NCI-H345 treated with DMSO at 0.1 percent for 48 hours (cell line): Measurements from ENCODE around the gene FMN1.
A peak's percentile ranks its signal among the peaks of the same experiment; 100 is the strongest.

Experiments used
- DNase-seq: peaks from one replicate; lab custom pipeline; 2025; ENCODE audit not compliant: unreplicated experiment; lab: John Stamatoyannopoulos, UW

FMN1 gene

DNA sequence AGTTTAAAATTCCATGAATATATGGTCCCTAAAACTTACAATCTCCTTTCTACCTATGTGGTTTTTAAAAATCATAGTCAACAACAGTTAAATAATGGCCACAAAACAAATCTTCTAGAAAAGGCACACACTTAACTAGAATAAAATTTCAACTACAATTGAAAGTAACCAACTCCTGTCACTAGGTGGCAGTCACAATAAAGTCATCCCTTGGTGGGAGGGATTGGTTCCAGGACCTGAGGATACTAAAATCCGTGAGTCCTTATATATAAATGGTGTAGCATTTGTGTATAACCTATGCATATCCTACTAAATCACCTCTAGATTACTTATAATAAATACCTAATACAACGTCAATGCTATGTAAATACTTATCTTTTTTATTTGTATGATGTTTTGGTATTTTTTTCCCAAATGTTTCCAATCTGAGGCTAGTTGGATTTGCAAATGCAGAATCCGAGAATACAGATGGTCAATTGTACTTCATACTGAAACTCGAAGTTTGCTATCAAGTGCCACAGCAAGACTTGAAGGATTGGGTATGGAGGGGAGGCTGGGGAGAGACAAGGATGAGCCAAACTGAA lies 172.6 kb downstream of the FMN1 start:
- peak; percentile 13 for DNase-seq

DNA sequence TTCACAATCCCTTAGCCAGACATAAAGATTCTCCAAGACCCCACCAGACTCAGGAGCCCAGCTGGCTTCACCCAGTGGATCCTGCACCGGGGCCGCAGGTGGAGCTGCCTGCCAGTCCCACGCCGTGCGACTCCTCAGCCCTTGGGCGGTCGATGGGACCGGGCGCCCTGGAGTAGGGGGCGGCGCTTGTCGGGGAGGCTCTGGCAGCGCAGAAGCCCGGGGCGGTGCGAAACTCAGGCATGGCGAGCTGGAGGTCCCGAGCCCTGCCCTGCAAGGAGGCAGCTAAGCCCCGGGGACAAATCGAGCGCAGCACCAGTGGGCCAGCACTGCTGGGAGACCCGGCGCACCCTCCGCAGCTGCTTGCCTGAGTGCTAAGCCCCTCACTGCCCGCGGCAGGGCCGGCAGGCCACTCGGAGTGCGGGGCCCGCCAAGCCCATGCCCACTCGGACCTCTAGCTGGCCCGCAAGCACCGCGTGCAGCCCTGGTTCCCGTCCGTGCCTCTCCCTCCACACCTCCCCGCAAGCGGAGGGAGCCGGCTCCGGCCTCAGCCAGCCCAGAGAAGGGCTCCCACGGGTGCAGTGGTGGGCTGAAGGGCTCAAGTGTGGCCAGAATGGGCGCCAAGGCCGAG lies 175.0 kb downstream of the FMN1 start:
- no peak for DNase-seq

DNA sequence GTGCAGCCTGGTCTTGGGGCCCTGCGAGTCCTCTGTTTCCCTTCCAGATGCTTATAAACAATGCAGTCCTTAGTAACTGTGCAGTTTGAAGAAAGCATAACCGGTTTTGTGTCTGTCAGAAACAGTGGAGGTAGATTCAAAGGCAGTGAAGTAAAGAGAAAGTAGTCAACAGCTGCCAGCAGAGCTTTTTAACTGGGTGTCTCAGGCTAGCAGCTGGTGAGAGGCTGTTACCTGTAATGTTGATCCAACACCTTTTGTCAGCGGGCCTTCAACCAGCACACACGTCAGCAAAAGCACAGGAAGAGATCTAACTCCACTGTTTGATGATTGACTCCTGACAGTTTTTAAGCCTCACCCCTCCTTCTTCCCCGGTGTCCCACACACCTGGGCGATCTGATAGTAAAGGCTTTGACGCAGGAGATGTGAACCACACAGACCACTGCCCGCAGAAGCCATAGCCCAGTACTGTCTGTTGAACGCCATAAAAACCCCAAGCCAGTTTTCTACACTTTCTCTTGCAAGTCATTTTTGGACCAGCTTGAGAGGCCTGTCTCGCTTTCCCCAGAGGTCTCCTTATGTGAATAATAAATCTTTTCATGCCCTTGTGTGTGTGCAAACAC lies 178.0 kb downstream of the FMN1 start:
- DNase-seq: peak; percentile 29

DNA sequence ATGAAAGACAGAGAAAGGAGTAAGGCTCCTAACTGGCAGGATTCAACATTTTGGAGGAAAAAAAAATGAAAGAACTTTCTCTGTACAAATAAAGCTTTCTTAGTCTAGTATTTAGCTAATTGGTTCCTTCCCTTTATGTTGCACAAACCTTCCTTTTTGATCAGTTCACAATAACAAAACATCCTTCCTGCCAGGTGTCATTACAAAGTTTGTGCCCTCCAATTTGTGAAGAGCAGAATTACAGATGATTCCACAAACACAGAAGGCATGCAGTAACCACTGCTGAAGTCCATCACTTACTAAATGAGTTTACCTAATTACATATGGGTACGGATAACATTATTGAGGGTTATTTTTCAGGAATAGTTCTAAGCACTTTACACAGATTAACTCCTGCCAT lies 179.9 kb downstream of the FMN1 start:
- no peak for DNase-seq

DNA sequence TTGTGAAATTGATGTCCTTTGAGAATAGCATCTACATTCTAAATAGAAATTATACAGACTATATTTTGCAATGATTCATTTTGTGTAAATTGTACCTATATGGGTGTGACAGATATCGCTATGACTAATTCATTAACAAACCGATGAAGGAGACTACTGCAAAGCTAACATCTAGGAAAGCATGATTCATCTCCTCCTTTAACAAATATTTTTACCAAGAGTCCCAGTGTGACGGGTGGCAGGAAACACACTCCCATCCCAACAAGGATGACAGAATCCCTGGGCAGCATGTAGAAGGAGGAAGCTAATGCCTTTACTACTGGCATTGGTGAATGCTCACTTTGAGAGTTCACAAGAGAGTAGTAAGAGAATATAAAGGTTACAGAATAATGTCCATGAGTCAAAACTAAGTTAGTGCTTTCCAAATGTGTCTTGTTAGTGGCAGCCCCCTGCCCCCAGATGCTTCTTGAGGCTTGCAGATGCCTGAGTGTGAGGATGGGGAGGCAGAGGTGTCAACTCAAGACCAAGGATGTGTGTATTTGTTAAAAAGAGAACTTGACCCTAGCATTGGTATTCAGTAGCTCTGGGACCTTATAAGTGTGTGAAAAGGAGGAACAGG lies 180.6 kb downstream of the FMN1 start:
- no peak for DNase-seq

DNA sequence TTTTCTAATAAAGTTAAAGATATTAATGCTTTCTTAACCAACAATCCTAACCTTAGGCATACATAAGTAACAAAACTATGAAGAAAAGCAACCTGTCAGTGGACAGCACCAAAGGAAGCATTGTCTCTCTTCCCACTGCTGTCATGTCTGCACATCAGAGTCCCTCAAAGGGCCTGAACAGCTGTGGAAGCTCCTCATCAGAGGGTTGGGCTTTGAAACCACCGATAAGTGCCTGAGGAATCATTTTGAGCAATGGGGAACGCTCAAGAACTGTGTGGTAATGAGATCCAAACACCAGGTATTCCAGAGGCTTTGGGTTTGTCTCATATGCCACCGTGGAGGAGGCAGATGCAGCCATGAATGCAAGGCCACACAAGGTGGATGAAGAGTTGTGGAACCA lies 182.5 kb downstream of the FMN1 start:
- no peak for DNase-seq

DNA sequence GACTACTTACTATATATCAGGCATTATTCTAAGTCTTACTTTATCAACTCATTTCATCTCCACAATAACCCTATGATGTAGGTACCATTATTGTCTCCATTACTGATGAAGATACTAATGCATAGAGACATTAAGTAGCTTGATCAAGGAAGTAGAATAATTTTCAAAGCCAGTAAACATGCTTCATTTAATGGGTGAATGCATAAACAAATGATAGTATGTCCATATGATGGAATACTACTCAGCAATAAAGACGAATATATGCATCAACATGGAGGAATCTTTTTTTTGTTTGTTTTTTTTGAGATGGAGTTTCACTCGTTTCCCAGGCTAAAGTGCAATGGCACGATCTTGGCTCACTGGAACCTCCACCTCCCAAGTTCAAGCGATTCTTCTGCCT lies 184.9 kb downstream of the FMN1 start:
- no peak for DNase-seq

DNA sequence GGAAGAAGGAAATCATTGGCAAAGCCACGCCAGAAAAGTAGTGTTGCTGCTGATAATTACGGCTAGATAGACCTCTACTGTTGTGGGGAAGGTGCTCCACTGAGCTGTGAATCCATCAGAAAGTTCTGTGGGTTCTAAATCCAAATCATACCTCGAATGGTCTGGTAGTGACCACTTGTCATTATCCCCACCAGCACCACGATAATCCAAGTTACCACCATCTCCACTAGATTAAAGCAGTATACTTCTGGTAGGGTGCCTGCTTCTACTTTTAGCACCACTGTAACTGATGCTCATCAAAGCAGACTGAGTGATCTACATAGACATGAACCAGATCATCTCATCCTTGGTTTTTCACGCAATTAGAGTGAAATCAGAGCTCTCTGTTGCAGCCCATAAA lies 185.5 kb downstream of the FMN1 start:
- no peak for DNase-seq

DNA sequence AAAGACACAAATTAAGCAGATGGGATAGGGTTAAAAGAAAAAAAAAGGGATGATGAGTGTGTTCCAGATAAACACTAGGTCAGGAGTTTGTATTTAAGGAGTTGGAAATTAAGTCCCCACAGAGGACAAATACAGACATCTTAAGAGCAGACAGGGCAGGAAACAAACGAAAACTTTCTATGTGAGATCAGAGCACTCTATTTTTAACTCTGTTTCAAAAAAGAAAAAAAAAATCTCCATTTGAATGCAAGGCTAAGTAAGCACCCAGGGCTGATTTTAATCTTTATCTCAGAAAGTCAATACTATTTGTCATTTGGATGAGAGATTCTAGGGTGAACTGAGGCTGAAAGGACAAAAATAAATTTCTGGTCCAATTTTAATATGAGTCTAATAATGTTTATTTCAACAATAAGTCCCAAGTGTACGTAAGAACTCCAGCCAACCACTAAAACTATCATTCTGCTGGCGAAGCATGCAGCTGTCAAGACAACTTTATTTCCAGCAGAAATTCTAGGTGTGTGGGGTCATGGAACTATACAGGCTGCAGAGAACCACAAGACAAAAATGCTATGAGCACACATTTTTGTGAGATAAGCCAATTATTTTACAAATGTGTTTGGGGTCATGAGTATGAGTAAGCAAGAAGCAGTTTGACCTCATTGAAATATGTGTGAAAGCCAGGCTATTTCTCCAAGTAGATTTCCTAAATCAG lies 186.1 kb downstream of the FMN1 start:
- no peak for DNase-seq

DNA sequence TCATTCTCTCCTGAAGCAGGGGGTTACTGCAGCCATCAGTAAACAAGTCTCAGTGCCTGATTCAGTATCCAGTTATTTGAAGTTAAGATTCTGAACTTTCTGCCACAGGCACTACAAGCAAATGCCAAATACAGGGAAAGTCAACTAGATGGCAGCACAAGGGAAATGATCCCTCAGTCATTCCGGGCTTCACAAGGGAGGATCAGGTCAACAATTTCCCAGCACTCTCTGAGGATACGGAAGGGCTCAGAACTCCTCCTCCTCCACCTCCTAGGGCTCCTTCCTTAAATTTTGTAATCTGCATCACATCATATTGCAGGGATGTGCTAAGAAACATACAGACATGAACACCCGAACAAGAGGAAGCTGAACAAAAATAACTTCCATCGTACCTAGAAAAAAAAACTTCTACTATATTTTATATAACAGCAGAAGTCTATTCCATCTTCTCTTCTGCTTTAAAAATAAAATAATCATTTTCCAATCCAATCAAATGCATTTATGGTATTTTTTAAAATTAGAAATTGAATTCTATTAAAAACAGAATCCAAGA lies 187.1 kb downstream of the FMN1 start:
- DNase-seq: no peak

DNA sequence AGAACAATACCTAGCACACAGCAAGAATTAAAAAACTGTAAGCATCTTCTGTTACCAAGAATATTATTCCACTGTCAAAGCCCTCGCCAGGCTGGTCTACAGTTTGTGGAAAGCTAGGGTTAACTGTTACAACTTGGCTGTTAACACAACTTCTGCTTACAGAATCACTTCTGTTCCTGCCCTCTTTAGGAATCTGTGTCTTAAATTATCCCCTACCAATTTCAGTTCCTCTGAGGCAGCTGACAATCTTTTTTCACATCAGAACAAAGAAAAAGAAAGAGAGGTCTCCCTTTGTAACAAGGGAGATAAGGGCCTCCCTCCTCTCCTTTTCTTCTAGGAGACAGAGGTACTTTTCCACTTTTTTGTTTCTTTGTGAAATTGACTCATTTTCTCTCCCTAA lies 188.9 kb downstream of the FMN1 start:
- DNase-seq: no peak

DNA sequence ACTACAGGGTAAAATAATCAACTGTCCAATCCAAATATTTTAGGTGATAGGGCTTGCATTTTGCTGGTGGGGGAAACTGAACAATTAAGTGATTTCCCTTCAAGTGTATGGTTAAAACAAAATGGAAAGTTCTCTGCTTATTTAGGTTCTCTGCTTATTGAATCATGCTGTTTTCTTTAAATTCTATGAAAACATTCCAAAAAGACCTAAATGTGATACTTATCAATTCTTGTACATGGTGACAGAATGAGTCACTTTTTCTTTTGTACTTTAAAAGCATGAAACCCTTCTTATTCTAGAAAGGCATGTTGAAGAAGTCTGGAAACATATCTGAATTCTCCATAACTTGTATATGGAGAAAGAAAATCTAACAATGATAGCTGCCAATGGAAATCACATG lies 192.6 kb downstream of the FMN1 start:
- DNase-seq: no peak

DNA sequence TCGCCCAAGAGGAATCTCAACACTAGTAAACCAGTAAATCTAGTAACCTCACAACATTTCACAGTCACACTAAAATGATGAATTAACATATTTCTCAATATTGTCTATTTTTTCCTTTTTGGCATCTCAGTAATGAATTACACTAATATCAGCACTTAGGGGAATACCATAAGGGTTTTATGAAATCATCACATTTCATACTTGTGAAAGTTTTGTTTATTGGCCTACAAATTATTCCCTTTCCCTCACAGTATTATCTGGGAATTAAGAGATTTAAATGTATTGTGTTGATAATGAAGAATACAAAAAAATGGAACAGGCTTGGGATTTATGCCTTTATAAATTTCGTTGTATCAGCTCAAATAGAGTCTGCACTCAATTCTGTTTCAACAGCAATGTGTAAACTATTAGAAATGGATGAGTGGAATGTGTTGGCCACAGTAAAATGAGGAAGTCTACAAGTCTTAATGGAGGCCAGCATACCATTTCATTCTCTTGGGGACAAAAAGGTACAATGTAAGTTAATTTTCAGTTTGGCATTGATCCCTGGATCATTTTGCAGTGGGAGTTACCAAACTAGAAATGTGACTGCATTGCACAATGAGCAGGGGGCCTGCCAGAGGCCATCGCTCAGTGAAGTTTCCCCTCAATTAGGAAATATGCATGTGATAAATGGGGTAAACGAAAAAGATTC lies 195.4 kb downstream of the FMN1 start:
- DNase-seq: no peak

DNA sequence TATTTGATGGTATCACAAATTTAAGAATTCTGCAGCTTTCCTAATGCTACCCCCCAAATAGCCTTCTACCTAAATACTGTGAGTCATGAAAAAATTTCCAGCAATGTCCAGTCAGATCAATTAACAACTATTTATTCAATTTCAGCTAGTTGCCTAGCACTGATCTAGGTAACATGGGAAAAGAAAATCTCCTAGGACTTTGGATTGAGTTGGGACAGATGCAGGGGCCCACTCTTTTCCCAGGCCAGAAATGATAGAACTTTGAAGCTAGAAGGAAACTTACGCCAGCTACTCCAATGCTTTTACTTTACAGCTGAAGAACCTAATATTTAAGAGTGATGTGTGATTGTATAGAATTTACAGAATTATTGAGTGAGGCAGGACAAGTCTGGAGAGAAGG lies 196.3 kb downstream of the FMN1 start:
- no peak for DNase-seq

DNA sequence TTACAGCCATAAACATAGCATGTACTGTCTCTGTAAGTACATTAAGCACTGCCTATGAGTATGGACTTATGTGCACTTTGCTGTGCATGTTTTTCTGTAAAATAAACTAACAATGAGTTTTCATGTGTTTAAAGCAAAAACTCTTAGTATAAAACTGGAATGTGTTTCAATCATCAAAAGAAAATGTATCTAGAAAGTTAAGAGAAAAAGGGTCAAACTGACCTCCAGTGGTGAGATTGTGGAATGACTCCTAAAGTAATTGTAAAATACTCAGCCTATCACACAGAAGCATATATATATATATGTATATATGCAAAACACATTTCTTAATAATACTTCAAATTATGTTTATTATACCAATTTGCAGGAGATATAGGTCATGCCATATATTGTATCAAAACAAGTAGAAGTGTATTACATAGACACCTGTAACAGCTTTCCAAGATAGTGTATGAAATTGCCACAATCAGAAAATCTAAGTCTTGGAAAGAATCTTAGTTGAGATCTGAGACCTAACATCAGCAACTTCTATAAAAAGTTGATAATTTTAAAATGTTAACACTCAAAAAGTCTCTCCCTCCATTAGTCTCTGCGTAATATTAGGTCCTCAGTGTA lies 199.6 kb downstream of the FMN1 start:
- DNase-seq: peak; percentile 16

DNA sequence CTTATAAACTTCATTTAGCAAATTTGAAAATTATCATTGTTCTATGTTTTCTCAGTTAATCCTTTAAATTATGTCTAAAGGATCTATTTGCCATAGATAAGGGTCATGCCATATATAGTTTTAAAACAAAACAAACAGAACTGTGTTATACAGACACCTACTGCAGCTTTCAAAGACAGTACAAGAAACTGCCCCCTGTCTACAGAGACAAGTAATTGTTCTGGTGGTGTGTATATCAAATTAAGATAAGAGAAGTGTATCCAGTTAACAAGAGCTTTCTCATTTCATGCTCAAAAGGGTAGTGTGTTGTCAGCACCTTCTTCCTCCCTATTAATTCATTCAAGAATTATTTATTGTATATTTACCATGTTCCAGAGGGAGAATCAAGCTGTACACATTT lies 201.2 kb downstream of the FMN1 start:
- DNase-seq: no peak

DNA sequence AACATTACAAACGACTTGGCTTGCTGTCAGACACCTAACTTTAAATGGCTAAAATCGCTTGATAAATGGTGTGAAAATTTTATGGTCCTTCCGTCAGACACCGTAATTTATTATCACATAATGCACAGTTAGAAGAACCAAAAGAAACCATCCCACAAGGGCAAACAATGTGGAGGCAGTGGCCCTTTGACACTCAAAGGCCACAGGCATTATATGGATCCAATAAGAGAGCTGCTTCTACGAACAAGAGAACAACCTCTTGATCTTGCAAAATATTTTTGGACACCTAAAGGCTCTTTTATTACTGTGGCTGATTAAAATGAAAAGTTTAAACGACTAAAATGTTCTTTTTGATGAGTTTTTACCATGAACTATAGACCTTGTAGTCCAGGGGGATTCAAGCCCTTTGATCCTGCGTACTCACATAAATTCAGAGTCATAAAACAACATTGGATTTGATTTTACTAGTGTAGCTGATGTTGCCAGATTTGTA lies 202.8 kb downstream of the FMN1 start:
- DNase-seq: no peak

DNA sequence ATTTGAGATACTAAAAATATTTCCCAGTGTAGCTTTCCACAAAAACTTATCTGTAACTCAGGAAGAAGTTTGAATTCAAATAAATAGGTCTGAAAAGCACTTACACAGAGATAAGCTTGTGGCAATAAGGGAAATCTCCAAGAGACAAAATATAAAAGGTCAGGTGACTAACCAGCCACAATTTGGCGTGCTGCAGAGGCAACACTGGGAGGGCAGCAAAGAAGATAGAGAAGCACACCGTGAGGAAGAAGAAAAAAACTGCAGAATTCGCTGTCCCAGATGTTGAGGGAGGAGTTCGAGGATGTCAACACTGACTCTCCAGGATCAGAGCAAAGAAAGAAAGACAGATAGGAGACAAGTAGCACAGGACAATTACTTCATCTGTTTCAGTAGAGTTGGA lies 204.4 kb downstream of the FMN1 start:
- DNase-seq: no peak

DNA sequence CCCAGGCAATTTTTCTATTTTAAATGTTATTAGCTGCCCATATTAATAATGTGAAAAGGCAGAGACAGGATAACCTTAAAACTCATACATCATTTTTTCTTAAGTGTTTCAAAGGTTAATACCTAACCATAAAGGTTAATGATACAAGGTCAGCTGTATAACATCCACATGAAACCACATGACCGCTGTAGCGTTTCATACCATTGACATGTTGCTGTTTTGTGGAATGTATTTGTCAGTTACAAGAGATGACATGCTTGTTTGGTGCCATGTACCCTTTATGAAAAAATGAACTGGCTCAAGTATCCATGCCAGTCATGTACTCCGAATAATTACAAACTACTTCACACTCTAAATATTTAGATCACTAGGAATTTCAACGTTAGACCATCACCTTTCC lies 207.4 kb downstream of the FMN1 start:
- DNase-seq: no peak

DNA sequence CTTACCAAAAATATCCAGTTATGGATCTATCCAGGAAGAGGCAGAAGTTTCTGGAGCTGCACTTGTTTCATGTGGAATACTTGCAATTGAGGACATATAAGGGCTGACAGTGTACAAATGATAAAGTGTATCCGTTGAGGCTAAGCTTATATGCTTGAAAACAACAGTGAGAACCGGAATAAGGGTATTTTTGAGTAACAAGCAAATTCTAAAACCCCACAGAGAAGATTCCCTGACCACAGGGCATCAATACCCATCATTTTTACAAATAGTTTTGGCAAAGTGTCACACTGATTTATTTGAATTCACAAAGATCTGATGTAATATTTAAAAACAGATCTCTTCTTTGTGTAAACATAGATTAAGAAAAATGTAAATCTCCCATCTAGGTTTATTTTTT lies 208.4 kb downstream of the FMN1 start:
- no peak for DNase-seq
